ENCODE measurements around the gene RMND1. TPM values are rescaled to one million over a fixed set of nuclear protein-coding genes. Genes with fewer than 3 reads are reported as not detected.
A peak's percentile ranks its signal among the peaks of the same experiment; 100 is the strongest.

RMND1 gene
- total RNA-seq, 1 donor from 2014 or later = 44.0 TPM

GRCh38 chr6:151403919-151404308, 48.0 kb downstream of the RMND1 start:
- H3K4me3 Mint-ChIP-seq = no peak overlapping the region
- no peak overlapping the region for H2AFZ ChIP-seq (replicated peaks)
- no peak overlapping the region for H3K9ac ChIP-seq
- no peak overlapping the region for H3K4me2 ChIP-seq
- peaks cover 53% of the 10 kb centered on the region for H3F3A ChIP-seq (ENCODE audit: low read depth)
- no peaks in the 10 kb centered on the region for H3K27me3 Mint-ChIP-seq (ENCODE audit: insufficient read depth, low read depth)
- no peak overlapping the region for H3K27ac ChIP-seq
- no peaks in the 10 kb centered on the region for H3K9me3 Mint-ChIP-seq
- H3K4me1 Mint-ChIP-seq = peaks cover 3% of the 10 kb centered on the region
- H3K27me3 ChIP-seq = no peaks in the 10 kb centered on the region
- no peak for TF ChIP-seq EZH2 (IDR thresholded peaks at IDR 0.05)
- no peak for TF ChIP-seq CTCF (IDR thresholded peaks at IDR 0.05)
- no peak for TF ChIP-seq EZH2phosphoT487 (IDR thresholded peaks at IDR 0.05)
- peaks cover 66% of the 10 kb centered on the region for H3K79me2 ChIP-seq (ENCODE audit: low read depth)
- no peaks in the 10 kb centered on the region for H3K9me3 ChIP-seq (ENCODE audit: low read depth)
- H3K4me3 ChIP-seq = no peak overlapping the region
- H4K20me1 ChIP-seq (ENCODE audit: low read depth) = peaks cover 46% of the 10 kb centered on the region
- H3K36me3 Mint-ChIP-seq = peaks cover 37% of the 10 kb centered on the region
- H3K27ac Mint-ChIP-seq = no peak overlapping the region
- peaks cover 13% of the 10 kb centered on the region for H3K36me3 ChIP-seq
- DNase-seq (ENCODE audit: low spot score) = no peak
- no peaks in the 10 kb centered on the region for H3K4me1 ChIP-seq

DNA sequence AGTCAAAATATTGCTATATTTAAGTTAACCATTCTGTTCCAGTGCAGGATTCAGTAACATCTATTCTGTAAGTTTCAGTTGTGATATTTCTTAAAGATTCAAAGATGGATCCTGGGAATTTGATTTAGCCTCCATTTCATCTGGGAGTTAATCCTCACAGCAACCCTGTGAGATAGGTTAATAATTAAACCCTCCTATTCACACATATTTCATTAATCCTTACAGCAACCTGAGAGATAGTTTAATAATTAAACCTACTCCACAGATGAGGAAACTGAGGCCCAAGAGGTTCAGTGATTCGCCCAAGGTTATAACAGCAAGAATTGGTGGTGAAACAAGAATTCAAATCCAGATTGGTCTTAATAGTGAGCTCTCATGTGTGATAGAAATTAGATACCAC, 49.7 kb downstream of the RMND1 start:
- H3K36me3 Mint-ChIP-seq = peaks cover 42% of the 10 kb centered on the region
- H3K27ac ChIP-seq = peak overlapping the region; percentile 54
- no peak for DNase-seq (ENCODE audit: low spot score)
- peaks cover 13% of the 10 kb centered on the region for H3K36me3 ChIP-seq
- no peak overlapping the region for H3K4me2 ChIP-seq
- peaks cover 60% of the 10 kb centered on the region for H4K20me1 ChIP-seq (ENCODE audit: low read depth)
- H2AFZ ChIP-seq (replicated peaks) = no peak overlapping the region
- H3F3A ChIP-seq (ENCODE audit: low read depth) = peaks cover 51% of the 10 kb centered on the region
- H3K9me3 ChIP-seq (ENCODE audit: low read depth) = no peaks in the 10 kb centered on the region
- no peak overlapping the region for H3K4me3 ChIP-seq
- no peak overlapping the region for H3K4me3 Mint-ChIP-seq
- H3K27me3 Mint-ChIP-seq (ENCODE audit: insufficient read depth, low read depth) = no peaks in the 10 kb centered on the region
- H3K79me2 ChIP-seq (ENCODE audit: low read depth) = peaks cover 83% of the 10 kb centered on the region
- H3K4me1 ChIP-seq = no peaks in the 10 kb centered on the region
- peaks cover 3% of the 10 kb centered on the region for H3K4me1 Mint-ChIP-seq
- no peak overlapping the region for H3K27ac Mint-ChIP-seq
- TF ChIP-seq CTCF (IDR thresholded peaks at IDR 0.05) (no peak), EZH2phosphoT487 (IDR thresholded peaks at IDR 0.05) (no peak)
- H3K27me3 ChIP-seq = no peaks in the 10 kb centered on the region
- no peaks in the 10 kb centered on the region for H3K9me3 Mint-ChIP-seq
- no peak overlapping the region for H3K9ac ChIP-seq

DNA sequence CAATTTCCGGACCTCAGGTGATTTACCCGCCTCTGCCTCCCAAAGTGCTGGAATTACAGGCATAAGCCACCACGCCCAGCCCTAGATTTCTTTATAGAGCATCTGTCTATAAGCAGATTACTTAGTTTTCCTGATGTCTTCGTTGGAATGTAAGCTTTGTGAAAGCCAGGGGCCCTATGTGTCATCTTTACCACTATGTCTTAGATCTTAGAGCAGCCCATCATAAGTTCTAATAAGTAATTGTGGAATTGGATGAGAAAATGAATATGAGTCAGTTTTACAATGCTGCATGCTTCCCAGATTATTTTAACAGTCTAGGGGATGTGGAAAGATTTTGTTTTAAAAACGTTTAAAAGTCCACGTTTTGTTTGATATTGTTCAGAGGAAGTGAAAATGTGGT, 51.5 kb downstream of the RMND1 start:
- TF ChIP-seq EZH2 (IDR thresholded peaks at IDR 0.05) = no peak
- no peak for TF ChIP-seq CTCF (IDR thresholded peaks at IDR 0.05)
- TF ChIP-seq EZH2phosphoT487 (IDR thresholded peaks at IDR 0.05) = no peak
- no peak for DNase-seq (ENCODE audit: low spot score)
- Histone ChIP-seq H3K9me3 (ENCODE audit: low read depth) (no peaks in the 10 kb centered on the region), H3F3A (ENCODE audit: low read depth) (peaks cover 38% of the 10 kb centered on the region), H3K36me3 (peaks cover 13% of the 10 kb centered on the region), H3K4me3 (no peak overlapping the region), H2AFZ (replicated peaks) (no peak overlapping the region), H3K9ac (no peak overlapping the region), H4K20me1 (ENCODE audit: low read depth) (peaks cover 70% of the 10 kb centered on the region), H3K4me1 (no peaks in the 10 kb centered on the region), H3K4me2 (no peak overlapping the region), H3K27ac (no peak overlapping the region), H3K79me2 (ENCODE audit: low read depth) (peaks cover 96% of the 10 kb centered on the region), H3K27me3 (no peaks in the 10 kb centered on the region)
- Mint-ChIP-seq H3K4me1 (peaks cover 3% of the 10 kb centered on the region), H3K9me3 (no peaks in the 10 kb centered on the region), H3K27me3 (ENCODE audit: insufficient read depth, low read depth) (no peaks in the 10 kb centered on the region), H3K36me3 (peaks cover 43% of the 10 kb centered on the region), H3K4me3 (no peak overlapping the region), H3K27ac (no peak overlapping the region)

Data from neural progenitor cell (in vitro differentiated cells).